Umbilical cord (tissue), 2 donors: ENCODE measurements around the gene FREM1. TPM values are rescaled to one million over a fixed set of nuclear protein-coding genes. Genes with fewer than 3 reads are reported as not detected.

ENCODE experiments used
- DNase-seq: peaks from one replicate; pipeline ENCODE4 v3.0.0-alpha.2; 2015; ENCODE audit warnings: low spot score
- total RNA-seq: library from RNA; depleted of rRNA; stranded (reverse); fragments of >200 nt; gene quantifications from one replicate; pipeline ENCODE4 v1.2.3, GENCODE V29; 2014; ENCODE audit warnings: low replicate concordance; ENCODE audit not compliant: insufficient read depth

The FREM1 gene
- total RNA-seq, 1 donor from 2014 or later, result 24.6 TPM

GRCh38 chr9:14814249-14814628 lies 96.0 kb downstream of the FREM1 start:
- no peak for DNase-seq

DNA sequence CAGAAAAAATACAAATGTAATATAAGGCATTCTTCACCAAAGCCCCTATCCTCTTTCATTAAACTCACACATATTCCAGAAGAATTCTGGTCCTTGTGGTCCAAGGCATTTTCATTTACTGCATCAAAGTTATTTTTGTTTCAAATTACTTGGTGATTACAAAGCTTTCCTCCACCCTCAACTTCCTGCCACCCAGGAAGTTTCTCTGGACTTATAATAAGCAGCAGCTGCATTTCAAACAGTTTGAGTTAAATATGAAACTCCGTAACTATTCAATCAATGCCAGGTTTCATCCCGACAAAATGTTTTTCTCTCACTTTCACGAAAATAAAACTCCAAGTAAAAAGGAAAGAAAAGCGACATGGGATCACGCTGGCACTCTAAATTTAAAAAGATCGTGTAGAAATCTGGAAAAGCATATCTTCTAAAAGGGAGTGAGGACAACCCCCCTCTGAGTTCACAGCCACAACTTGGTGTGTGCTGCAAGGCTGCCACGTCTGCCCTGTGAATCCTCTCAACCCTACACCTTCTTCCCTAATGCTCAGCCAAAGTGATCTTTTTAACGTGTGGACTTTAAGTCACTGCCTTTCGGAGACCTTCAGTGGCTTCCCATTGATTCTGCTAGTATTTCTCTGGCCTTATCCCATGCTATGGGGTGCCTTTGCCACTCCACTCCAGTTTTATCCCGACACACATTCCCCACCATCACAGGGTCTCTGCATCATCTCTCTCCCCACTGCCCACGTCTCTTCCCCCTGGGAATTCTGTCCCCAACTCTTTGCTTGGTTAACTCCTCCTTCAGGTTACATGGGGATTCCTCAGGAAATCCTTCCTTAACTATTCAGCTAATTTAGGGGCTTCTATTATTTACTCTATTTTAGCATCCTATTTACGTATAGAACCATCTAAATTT lies 96.6 kb downstream of the FREM1 start:
- DNase-seq, result no peak

DNA sequence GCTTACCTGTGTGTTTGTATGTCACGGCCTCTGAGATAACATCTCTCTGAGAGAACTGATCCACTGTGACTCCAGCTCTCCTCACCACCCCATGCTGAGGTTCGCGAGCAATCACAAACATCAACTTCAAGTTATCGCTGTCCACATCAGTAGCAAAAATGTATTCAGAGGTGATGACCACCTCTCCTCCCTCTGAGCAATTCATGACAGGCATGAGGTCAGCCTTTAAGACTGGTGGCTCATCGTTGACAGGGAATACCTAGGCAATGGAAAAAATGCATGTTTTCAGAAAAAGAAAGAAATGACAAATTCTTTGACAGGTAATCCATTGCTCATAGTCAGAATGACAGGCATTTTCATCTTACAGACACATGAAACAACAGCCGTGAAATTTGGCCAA lies 97.4 kb downstream of the FREM1 start:
- no peak for DNase-seq

DNA sequence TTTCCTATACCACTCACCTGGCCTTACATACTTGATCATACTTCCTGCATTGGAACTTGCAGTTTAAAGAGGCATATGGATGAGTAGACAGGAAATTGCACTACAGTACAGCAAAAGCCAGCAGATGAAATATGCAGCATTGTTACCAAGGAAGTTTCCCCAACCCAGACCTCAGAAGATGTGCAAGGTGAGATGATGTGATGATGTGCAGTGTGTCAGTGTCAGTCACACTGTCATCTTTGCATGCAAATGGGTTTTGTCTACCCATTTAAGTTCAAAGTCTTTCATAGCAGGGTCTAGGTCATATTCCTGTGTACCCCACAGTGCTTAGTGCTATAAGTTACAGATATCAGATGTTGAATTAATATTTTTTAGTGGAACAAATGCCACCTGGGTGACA lies 98.4 kb downstream of the FREM1 start:
- DNase-seq, result no peak

GRCh38 chr9:14806941-14807520 lies 103.2 kb downstream of the FREM1 start:
- DNase-seq, result no peak

DNA sequence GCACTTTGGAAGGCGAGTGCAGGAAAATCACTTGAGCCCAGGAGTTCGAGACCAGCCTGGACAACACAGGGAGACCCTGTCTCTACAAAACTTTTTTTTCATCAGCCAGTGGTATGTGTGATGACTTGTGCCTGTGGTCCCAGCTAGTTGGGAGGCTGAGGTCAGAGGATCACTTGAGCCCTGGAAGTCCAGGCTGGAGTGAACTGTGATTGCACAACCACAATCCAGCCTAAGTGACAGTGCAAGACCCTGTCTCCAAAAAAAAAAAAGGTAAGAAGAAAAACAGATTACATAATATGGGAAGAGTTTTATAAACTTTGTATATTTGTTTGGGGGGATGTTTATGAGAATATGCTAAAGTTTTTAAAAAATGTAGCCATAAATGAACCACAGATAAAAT lies 111.2 kb downstream of the FREM1 start:
- no peak for DNase-seq

DNA sequence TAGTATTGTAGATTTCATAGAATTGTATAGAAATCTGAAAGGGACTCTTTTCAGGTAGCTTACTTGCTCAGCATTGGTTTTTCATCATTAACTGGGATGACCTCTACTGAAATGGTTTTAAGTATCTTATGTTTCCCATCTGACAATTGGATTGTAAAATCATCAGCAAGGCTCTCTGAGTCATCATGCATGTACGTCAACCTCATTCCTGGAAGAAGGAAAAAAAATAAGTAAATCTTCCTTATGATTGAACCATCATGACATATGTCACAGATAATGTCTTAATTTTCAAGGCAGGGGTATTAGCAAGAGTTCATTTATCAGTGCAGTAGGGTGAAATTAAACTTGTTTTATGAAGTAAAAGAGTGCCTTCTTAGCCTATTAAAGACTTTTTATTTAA lies 112.8 kb downstream of the FREM1 start:
- no peak for DNase-seq

GRCh38 chr9:14793389-14793788 lies 116.8 kb downstream of the FREM1 start:
- DNase-seq, result no peak

DNA sequence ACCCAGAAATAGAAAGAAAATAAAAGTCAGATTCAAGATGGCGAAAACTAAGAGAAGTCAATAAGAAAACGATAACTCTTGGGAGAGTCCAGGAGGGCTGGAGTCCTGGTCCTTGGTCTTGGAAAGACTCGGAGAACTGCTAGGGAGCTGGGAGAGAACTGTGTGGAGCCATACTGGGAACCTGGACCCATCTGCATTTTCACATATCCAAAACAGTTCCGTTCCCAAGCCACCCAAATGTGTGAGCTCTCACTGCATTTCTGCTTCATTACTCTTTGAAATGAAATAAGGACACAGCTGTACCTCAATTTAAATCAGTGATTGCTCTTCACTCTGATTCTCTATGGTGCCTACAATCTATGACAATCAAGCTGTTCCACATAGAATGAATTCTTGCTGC lies 119.6 kb downstream of the FREM1 start:
- no peak for DNase-seq

DNA sequence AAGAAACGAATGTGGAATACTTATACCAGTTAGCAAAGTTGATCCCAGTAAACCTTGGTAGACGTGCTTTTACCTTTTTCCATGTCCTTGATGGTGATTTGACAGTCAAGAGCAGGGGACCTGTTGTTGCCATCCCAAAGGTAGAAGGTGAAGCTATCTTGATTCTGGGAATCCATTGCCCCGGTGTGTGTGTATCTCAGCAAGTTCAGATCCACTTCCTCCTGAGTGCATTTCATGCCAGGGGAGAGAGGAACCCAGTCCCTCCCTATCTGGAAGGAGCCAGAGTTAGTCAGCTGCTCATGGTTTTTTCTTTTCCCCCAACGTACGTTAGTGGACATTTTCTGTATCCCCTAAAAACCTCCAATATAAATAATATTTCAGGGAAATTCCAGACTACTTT lies 121.4 kb downstream of the FREM1 start:
- no peak for DNase-seq

GRCh38 chr9:14783358-14783757 lies 126.9 kb downstream of the FREM1 start:
- no peak for DNase-seq

DNA sequence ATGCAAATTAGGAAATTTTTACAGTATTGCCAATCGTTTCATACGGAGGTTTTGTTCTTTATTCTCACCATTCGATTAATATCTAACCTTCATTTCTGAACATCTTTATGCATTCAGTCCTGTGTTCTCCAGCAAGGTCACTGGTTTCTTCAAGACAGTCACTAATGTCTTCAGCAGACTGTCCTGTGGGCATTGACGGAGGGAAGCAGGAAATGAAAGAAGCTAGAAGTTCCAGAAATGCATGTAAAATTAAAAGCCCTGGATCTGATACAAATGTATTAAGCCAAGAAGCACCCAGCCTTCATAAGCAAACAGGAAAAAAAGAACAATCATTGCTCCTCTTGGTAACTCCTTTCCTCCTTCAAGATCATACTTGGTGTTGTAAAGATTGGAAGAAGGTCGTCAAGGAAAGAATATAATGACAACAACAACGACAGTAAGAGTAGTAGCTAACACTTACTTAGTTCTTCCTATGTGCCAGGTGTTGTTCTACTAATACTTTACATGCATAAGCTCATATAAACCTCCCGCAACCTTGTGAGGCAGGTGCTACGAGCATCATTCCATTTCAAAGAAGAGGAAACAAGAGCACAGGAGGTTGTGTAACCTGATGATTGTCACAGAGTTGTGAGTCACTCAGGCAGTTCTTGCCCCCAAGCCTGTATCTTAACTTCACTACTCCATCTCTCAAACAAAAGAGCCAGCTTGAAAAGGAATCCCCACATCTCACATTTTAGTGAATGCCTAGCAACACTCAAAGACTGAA lies 127.8 kb downstream of the FREM1 start:
- DNase-seq, result no peak

GRCh38 chr9:14780693-14781092 lies 129.5 kb downstream of the FREM1 start:
- DNase-seq, result no peak

GRCh38 chr9:14780251-14780650 lies 130.0 kb downstream of the FREM1 start:
- DNase-seq, result no peak

DNA sequence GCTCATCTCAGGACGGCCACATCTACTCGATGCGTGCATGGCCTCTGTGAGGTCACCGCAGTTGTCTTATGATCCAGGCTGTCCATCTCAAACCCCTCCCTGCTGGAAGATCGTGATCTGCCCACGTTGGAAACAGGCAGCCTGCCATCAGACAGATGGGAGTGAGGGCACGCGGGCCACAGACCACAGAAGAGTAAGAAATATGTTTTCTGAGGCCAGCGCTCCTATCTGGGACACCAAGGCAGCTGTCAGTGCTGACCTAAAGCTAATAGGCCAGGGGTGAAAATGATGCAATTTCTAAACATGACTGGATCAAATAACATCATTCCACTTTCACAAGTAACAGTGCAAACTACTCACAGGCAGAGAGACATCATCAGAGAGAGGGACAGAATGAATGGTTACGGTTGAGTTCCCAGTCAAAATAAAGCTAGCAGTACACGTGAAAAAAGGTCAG lies 130.6 kb downstream of the FREM1 start:
- DNase-seq, result no peak

DNA sequence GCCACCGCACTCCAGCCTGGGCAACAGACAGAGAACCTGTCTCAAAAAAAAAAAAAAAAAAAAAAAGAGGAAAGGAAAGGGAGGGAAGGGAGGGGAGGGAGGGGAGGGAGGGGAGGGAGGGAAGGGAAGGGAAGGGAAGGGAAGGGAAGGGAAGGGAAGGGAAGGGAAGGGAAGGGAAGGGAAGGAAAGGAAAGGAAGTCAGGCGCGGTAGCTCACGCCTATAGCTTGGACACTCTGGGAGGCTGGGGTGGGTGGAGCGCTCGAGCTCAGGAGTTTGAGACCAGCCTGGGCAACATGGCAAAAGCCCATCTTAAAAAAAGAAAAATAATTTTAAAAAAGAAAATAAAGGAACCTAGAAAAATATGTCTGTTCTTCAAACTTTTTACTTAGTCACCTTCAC lies 131.7 kb downstream of the FREM1 start:
- DNase-seq, result no peak

DNA sequence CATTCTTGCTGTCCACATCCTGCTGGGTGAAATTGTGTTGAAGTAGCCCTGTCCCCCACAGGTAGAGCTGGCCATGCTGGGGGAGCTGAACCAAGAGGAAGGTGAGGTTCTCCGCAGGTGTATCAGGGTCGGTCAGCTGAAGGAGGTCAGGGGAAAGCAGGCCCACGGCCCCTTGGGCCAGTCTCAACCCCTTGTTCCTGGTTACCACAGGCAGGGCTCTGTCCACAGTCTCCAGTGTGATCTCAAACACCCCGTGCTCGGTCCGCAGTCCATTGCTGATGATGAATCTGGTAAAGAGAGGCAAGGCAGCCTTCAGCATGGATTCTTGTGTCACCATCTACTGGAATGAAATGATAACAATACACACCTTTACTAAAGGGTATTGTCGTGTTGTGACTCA lies 134.3 kb downstream of the FREM1 start:
- no peak for DNase-seq

DNA sequence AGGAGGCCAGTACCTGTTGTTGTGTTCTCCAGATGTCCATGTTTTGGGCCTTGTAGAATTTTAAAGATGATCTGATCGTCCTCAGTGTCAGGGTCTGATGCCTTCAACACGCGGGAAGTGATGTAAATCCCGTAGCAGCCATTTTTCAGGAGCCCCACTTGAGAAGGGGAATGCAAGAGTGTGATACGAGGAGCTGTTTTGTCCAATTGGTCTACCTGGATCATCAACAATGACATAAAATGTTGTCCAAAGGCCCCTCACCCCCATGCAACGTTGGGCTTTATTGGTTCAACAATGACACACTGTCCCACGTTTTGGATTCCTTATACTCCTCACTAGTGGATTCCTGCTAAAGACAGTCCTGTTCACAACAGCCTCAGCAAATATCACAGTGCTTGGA lies 139.6 kb downstream of the FREM1 start:
- DNase-seq, result no peak

GRCh38 chr9:14769230-14769571 lies 141.0 kb downstream of the FREM1 start:
- DNase-seq, result no peak

GRCh38 chr9:14768405-14769229 lies 141.6 kb downstream of the FREM1 start:
- DNase-seq, result peak; percentile 61

DNA sequence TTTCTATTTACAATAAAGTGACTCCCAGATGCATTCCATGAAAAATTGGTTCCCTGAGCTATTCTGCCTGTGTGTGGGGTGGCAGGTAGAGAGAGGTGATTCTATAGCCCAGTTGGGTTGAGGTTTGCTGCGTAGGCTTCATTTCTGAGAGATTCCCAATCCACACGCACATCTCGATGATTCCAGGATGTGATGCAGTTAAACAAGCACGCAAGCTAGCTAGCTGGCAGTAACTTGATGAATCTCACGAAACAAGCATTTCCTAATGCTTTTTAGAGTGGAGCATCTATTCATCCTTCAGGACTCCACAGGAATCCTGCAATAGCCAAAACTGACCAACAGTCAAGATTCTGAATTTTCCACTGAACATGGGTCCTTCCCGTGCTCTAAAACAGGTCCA lies 143.9 kb downstream of the FREM1 start:
- DNase-seq, result peak; percentile 34

- no peak for DNase-seq
Observed at GRCh38 chr9:14761584-14761983, 148.6 kb downstream of the FREM1 start.
